Activated CD4-positive, alpha-beta memory T cell treated with anti-CD3 and anti-CD28 coated beads for 36 hours (primary cell): ENCODE data around the gene TBL1X. TPM values are rescaled to one million over a fixed set of nuclear protein-coding genes. Genes with fewer than 3 reads are reported as not detected.

ENCODE experiments used
- CTCF ChIA-PET: fragments of 350-600 bp; sonication (Branson Sonifier 250); formaldehyde crosslinking; loops from one replicate; lab custom pipeline; 2021; ENCODE audit warnings: antibody characterized with exemption, inconsistent platforms; lab: Charles Lee
- POLR2A ChIA-PET: fragments of 350-600 bp; sonication (Branson Sonifier 250); formaldehyde crosslinking; loops from one replicate; lab custom pipeline; 2021; ENCODE audit warnings: antibody characterized with exemption; lab: Charles Lee
- DNase-seq: peaks from one replicate; pipeline ENCODE4 v3.0.0-alpha.2; 2020
- H3K27ac Mint-ChIP-seq: one replicate; pipeline ENCODE4 v1.8.0; 2021; ENCODE audit warnings: mixed read lengths
- H3K27me3 Mint-ChIP-seq: one replicate; pipeline ENCODE4 v1.8.0; 2021; ENCODE audit warnings: mixed read lengths
- H3K36me3 Mint-ChIP-seq: one replicate; pipeline ENCODE4 v1.8.0; 2021; ENCODE audit warnings: mixed read lengths
- H3K4me1 Mint-ChIP-seq: one replicate; pipeline ENCODE4 v1.8.0; 2021; ENCODE audit warnings: low read depth, mixed read lengths
- H3K4me3 Mint-ChIP-seq: one replicate; pipeline ENCODE4 v1.8.0; 2021; ENCODE audit warnings: mild to moderate bottlenecking, mixed read lengths
- H3K9me3 Mint-ChIP-seq: one replicate; pipeline ENCODE4 v1.8.0; 2021; ENCODE audit warnings: mixed read lengths
- intact Hi-C: fragments of 100-400 bp; cut with micrococcal nuclease; formaldehyde crosslinking; loops from one replicate; pipeline ENCODE4 v1.15.1; 2023
- total RNA-seq, 2 experiments: library from RNA; stranded (reverse); gene quantifications; one replicate each; pipeline ENCODE4 v1.2.3, GENCODE V29; 2021

The TBL1X gene
- total RNA-seq, 2 experiments from 2014 or later: 21.1 to 23.5 TPM

- Mint-ChIP-seq H3K4me1 (peaks cover 12% of the 10 kb centered on the region), H3K9me3 (no peaks in the 10 kb centered on the region), H3K36me3 (peaks cover 2% of the 10 kb centered on the region), H3K4me3 (no peak overlapping the region), H3K27me3 (no peaks in the 10 kb centered on the region), H3K27ac (no peak overlapping the region)
- intact Hi-C loops: no loop called here
- POLR2A ChIA-PET: no interaction called here
- CTCF ChIA-PET: no interaction called here
- DNase-seq: no peak
Observed at GRCh38 chrX:9628779-9629493, 164.1 kb downstream of the TBL1X start.

DNA sequence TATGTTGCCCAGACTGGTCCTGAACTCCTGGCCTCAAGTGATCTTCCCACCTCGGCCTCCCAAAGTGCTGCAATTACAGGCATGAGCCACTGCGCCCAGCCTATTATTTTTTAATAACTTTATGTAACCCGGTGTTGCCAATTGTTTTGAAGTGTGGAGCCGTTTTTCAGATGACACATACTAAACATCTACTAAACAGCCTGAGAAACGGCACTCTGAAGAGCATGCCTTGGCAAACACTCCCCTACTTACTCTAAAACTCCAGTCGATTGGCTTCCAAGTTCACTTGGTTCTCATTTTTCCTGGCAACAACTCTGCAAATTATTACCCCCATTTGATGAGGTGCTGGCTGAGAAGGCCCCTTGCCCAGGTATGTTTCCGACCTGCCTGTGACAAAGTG lies 169.7 kb downstream of the TBL1X start:
- no peak overlapping the region for H3K27ac Mint-ChIP-seq
- ChIA-PET POLR2A (no interaction called here), CTCF (no interaction called here)
- H3K4me3 Mint-ChIP-seq: no peak overlapping the region
- no peak for DNase-seq
- intact Hi-C loops: no loop called here
- peaks cover 13% of the 10 kb centered on the region for H3K4me1 Mint-ChIP-seq
- no peaks in the 10 kb centered on the region for H3K27me3 Mint-ChIP-seq
- H3K9me3 Mint-ChIP-seq: no peaks in the 10 kb centered on the region
- H3K36me3 Mint-ChIP-seq: peaks cover 2% of the 10 kb centered on the region

DNA sequence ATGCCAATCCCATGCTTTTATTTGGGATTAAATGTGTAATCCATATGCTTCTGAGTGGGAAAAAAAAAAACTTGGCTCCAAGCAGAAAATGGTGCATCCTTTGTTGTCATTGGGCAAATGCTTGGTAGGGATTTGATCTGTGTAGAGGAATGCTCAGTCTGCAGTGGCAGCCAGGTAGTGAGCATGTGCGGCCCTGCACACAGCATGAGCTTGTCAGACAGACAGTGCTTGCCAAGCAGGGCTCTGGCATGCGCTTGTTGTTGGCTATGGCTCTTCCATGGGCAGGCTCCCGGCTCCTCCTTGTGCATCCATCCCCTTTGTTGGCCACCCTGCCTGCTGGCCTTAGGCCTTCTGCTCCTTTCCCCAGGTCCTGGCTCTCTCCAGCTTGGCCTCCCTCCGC lies 170.5 kb downstream of the TBL1X start:
- H3K9me3 Mint-ChIP-seq: no peaks in the 10 kb centered on the region
- no peak overlapping the region for H3K27ac Mint-ChIP-seq
- DNase-seq: no peak
- H3K27me3 Mint-ChIP-seq: no peaks in the 10 kb centered on the region
- POLR2A ChIA-PET: no interaction called here
- H3K36me3 Mint-ChIP-seq: peaks cover 2% of the 10 kb centered on the region
- intact Hi-C loops: no loop called here
- CTCF ChIA-PET: no interaction called here
- H3K4me3 Mint-ChIP-seq: no peak overlapping the region
- H3K4me1 Mint-ChIP-seq: peaks cover 13% of the 10 kb centered on the region

DNA sequence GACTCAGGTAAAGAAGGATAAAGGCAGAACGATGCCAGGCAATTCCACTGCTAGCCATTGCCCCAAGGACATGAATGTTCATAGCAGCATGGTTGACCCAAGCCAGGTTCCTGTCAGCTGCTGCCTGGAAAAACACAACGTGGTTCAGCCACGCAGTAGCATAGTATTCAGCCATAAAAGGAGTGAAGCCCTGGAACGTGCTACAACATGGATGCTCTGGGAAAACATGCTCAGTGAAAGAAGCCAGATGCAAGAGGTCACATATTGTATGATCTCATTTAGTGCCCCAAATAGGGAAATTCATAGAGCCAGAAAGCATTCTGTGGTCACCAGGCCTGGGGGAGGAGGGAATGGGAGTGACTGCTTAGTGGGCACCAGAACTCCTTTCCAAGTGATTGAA lies 170.9 kb downstream of the TBL1X start:
- Mint-ChIP-seq H3K36me3 (peaks cover 2% of the 10 kb centered on the region), H3K9me3 (no peaks in the 10 kb centered on the region), H3K27ac (no peak overlapping the region), H3K4me3 (no peak overlapping the region), H3K27me3 (no peaks in the 10 kb centered on the region), H3K4me1 (peaks cover 13% of the 10 kb centered on the region)
- intact Hi-C loops: no loop called here
- POLR2A ChIA-PET: no interaction called here
- CTCF ChIA-PET: no interaction called here
- no peak for DNase-seq

DNA sequence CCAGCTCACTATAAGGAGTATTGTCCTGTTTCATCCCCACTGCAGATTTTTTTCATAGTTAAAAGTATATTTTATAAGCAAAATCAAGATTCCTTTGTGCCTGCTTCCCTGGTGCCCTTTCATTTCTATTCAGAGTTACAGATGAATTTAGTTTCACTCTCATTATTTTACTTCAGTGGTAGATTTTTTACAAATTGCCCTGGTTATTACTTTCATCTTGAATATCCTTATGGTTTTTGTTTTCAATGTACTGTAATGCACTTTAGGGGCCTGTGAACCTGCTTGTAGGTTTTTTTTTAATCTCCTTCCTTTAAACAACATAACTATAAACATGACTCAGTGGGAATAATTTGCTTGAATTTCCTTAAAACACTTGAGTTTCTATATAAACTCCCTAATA lies 174.0 kb downstream of the TBL1X start:
- H3K27me3 Mint-ChIP-seq: no peaks in the 10 kb centered on the region
- POLR2A ChIA-PET: interaction anchor here (0.8 kb wide), 1 partner anchor 38 kb away, joined by 3 read pairs; no protein-coding TSS in a partner anchor
- H3K4me1 Mint-ChIP-seq: peaks cover 25% of the 10 kb centered on the region
- no peaks in the 10 kb centered on the region for H3K36me3 Mint-ChIP-seq
- H3K9me3 Mint-ChIP-seq: no peaks in the 10 kb centered on the region
- intact Hi-C loops: loop anchor here (1.0 kb wide), 2 partner anchors 17 to 38 kb away; no protein-coding TSS in a partner anchor
- no peak for DNase-seq
- no peak overlapping the region for H3K27ac Mint-ChIP-seq
- CTCF ChIA-PET: no interaction called here
- no peak overlapping the region for H3K4me3 Mint-ChIP-seq

- intact Hi-C loops: loop anchor here (5.0 kb wide), 1 partner anchor 185 kb away; no protein-coding TSS in a partner anchor
- H3K9me3 Mint-ChIP-seq: no peaks in the 10 kb centered on the region
- ChIA-PET POLR2A (no interaction called here), CTCF (no interaction called here)
- H3K4me1 Mint-ChIP-seq: peaks cover 32% of the 10 kb centered on the region
- no peak for DNase-seq
- no peak overlapping the region for H3K27ac Mint-ChIP-seq
- H3K27me3 Mint-ChIP-seq: no peaks in the 10 kb centered on the region
- no peaks in the 10 kb centered on the region for H3K36me3 Mint-ChIP-seq
- no peak overlapping the region for H3K4me3 Mint-ChIP-seq
Observed at GRCh38 chrX:9642270-9642995, 177.6 kb downstream of the TBL1X start.

- H3K4me1 Mint-ChIP-seq: peaks cover 27% of the 10 kb centered on the region
- no peaks in the 10 kb centered on the region for H3K36me3 Mint-ChIP-seq
- intact Hi-C loops: loop anchor here (1.0 to 5.0 kb wide), 2 partner anchors 33 to 183 kb away; no protein-coding TSS in a partner anchor
- no peak for DNase-seq
- no peaks in the 10 kb centered on the region for H3K9me3 Mint-ChIP-seq
- ChIA-PET CTCF (no interaction called here), POLR2A (no interaction called here)
- H3K27ac Mint-ChIP-seq: no peak overlapping the region
- H3K4me3 Mint-ChIP-seq: no peak overlapping the region
- H3K27me3 Mint-ChIP-seq: no peaks in the 10 kb centered on the region
Observed at GRCh38 chrX:9643807-9644206, 178.9 kb downstream of the TBL1X start.

GRCh38 chrX:9644335-9644734 lies 179.5 kb downstream of the TBL1X start:
- no peaks in the 10 kb centered on the region for H3K36me3 Mint-ChIP-seq
- H3K27me3 Mint-ChIP-seq: no peaks in the 10 kb centered on the region
- no peak overlapping the region for H3K4me3 Mint-ChIP-seq
- intact Hi-C loops: loop anchor here (1.0 to 5.0 kb wide), 2 partner anchors 33 to 183 kb away; no protein-coding TSS in a partner anchor
- ChIA-PET POLR2A (no interaction called here), CTCF (no interaction called here)
- peaks cover 23% of the 10 kb centered on the region for H3K4me1 Mint-ChIP-seq
- no peak overlapping the region for H3K27ac Mint-ChIP-seq
- peak; percentile 67 for DNase-seq
- no peaks in the 10 kb centered on the region for H3K9me3 Mint-ChIP-seq

- intact Hi-C loops: no loop called here
- CTCF ChIA-PET: no interaction called here
Observed at GRCh38 chrX:9646471-9647224, 181.8 kb downstream of the TBL1X start.

DNA sequence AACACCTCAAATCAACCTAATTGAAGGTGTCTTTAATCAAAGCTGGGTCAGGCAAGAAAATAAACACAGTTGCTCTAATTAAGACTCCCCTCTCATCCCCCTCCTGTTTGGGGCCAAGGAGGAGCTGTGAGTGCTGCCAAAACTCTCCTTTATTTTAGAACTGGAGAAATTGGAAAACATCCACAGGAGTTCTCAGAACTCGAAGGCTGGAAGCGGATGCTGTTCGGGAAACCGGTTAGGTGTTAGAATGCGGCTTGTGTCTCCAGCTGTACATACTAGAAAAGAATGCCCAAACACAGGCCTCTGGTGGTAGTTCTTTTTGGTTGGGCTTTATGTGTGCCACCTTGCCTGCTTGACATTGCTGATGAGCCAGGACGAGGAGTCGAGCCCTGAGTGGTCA lies 182.6 kb downstream of the TBL1X start:
- H3K36me3 Mint-ChIP-seq: no peaks in the 10 kb centered on the region
- CTCF ChIA-PET: no interaction called here
- no peak overlapping the region for H3K27ac Mint-ChIP-seq
- H3K4me3 Mint-ChIP-seq: no peak overlapping the region
- peaks cover 16% of the 10 kb centered on the region for H3K4me1 Mint-ChIP-seq
- no peaks in the 10 kb centered on the region for H3K27me3 Mint-ChIP-seq
- POLR2A ChIA-PET: no interaction called here
- DNase-seq: no peak
- intact Hi-C loops: no loop called here
- no peaks in the 10 kb centered on the region for H3K9me3 Mint-ChIP-seq

More at GRCh38 chrX:9646471-9647224, 181.8 kb downstream of the TBL1X start:
- no peak for DNase-seq
- Mint-ChIP-seq H3K4me3 (no peak overlapping the region), H3K9me3 (no peaks in the 10 kb centered on the region), H3K4me1 (peaks cover 23% of the 10 kb centered on the region), H3K27me3 (no peaks in the 10 kb centered on the region), H3K27ac (no peak overlapping the region), H3K36me3 (no peaks in the 10 kb centered on the region)
- POLR2A ChIA-PET: no interaction called here

GRCh38 chrX:9650091-9650490 lies 185.2 kb downstream of the TBL1X start:
- no peak for DNase-seq
- H3K4me3 Mint-ChIP-seq: no peak overlapping the region
- no peak overlapping the region for H3K27ac Mint-ChIP-seq
- H3K9me3 Mint-ChIP-seq: no peaks in the 10 kb centered on the region
- intact Hi-C loops: no loop called here
- H3K4me1 Mint-ChIP-seq: no peaks in the 10 kb centered on the region
- CTCF ChIA-PET: no interaction called here
- POLR2A ChIA-PET: no interaction called here
- H3K27me3 Mint-ChIP-seq: no peaks in the 10 kb centered on the region
- H3K36me3 Mint-ChIP-seq: peaks cover 7% of the 10 kb centered on the region

DNA sequence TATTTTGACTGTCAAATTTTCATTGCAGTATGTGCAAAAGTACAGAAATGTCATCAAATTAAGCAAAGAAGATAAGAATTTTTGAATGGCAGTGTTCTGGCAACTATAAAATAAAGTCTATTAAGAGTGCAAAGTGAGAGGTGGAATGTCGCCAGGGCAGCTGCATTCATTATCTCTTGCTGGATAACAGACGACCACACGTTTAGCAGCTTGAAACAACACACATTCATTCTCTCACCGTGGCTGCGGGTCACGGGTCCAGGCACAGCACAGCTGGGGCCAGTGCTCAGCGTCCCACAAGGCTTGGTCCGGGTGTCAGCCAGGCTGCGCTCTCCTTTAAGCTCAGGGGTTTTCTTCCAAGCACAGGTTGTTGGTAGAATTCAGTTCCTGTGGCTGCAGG lies 186.9 kb downstream of the TBL1X start:
- Mint-ChIP-seq H3K36me3 (peaks cover 9% of the 10 kb centered on the region), H3K27ac (no peak overlapping the region), H3K27me3 (no peaks in the 10 kb centered on the region), H3K9me3 (no peaks in the 10 kb centered on the region), H3K4me3 (no peak overlapping the region), H3K4me1 (no peaks in the 10 kb centered on the region)
- ChIA-PET POLR2A (no interaction called here), CTCF (no interaction called here)
- no peak for DNase-seq
- intact Hi-C loops: no loop called here
